HG02763 (cell line): ENCODE measurements around the gene ZBED1.
"Not testable (repeated sequence)": the region's sequence is repeated elsewhere in the genome, so short reads cannot be mapped to it uniquely, and the experiment has no call there.

ENCODE experiments used
- ATAC-seq: cut with Tn5 transposase; IDR thresholded peaks from one replicate; pipeline ENCODE4 v1.9.1; 2021; ENCODE audit warnings: mild to moderate bottlenecking, moderate library complexity; ENCODE audit not compliant: unreplicated experiment

ZBED1 gene

GRCh38 chrX:2520539-2520938 is 19.8 kb upstream of the ZBED1 start:
- no peak for ATAC-seq

GRCh38 chrX:2519638-2520037 is 18.9 kb upstream of the ZBED1 start:
- not testable (repeated sequence) for ATAC-seq

GRCh38 chrX:2517055-2517454 is 16.3 kb upstream of the ZBED1 start:
- ATAC-seq: peak; percentile 2

- peak; percentile 51 for ATAC-seq
Observed at GRCh38 chrX:2516623-2517022, 15.8 kb upstream of the ZBED1 start.

- ATAC-seq: no peak
Observed at GRCh38 chrX:2514131-2514530, 13.4 kb upstream of the ZBED1 start.

GRCh38 chrX:2513121-2513664 is 12.4 kb upstream of the ZBED1 start:
- ATAC-seq: no peak

- ATAC-seq: no peak
Observed at GRCh38 chrX:2512501-2512900, 11.7 kb upstream of the ZBED1 start.

GRCh38 chrX:2511326-2511725 is 10.6 kb upstream of the ZBED1 start:
- no peak for ATAC-seq

GRCh38 chrX:2508648-2509335 is 8.0 kb upstream of the ZBED1 start:
- no peak for ATAC-seq

- ATAC-seq: no peak
Observed at GRCh38 chrX:2507904-2508627, 7.3 kb upstream of the ZBED1 start.

- ATAC-seq: no peak
Observed at GRCh38 chrX:2507196-2507595, 6.4 kb upstream of the ZBED1 start.

- ATAC-seq: not testable (repeated sequence)
Observed at GRCh38 chrX:2505341-2505740, 4.6 kb upstream of the ZBED1 start.

GRCh38 chrX:2504706-2505332 is 4.0 kb upstream of the ZBED1 start:
- no peak for ATAC-seq

GRCh38 chrX:2503591-2504500 is 3.1 kb upstream of the ZBED1 start:
- ATAC-seq: no peak

GRCh38 chrX:2502668-2503519 is 2.1 kb upstream of the ZBED1 start:
- no peak for ATAC-seq

- ATAC-seq: no peak
Observed at GRCh38 chrX:2502120-2502667, 1.4 kb upstream of the ZBED1 start.

- ATAC-seq: no peak
Observed at GRCh38 chrX:2501559-2502102, 855 bp upstream of the ZBED1 start.

GRCh38 chrX:2500091-2500802 is 529 bp downstream of the ZBED1 start:
- ATAC-seq: peak; percentile 38

- ATAC-seq: no peak
Observed at GRCh38 chrX:2499507-2499906, 1.3 kb downstream of the ZBED1 start.
